GM18508 (cell line): ENCODE measurements around the gene STPG4.
"Not testable (repeated sequence)": the region's sequence is repeated elsewhere in the genome, so short reads cannot be mapped to it uniquely, and the experiment has no call there.

ENCODE experiments used
- ATAC-seq: cut with Tn5 transposase; IDR thresholded peaks from one replicate; pipeline ENCODE4 v1.9.1; 2021; ENCODE audit warnings: moderate number of reproducible peaks; ENCODE audit not compliant: insufficient read depth, unreplicated experiment

The STPG4 gene

GRCh38 chr2:47155091-47155876 is at the start of gene STPG4:
STPG4 (minus strand) TSS chr2:47155308; CDS start chr2:47155251, 57 bp downstream.
- no peak for ATAC-seq

GRCh38 chr2:47204691-47205090 is 49.6 kb upstream of the STPG4 start:
- no peak for ATAC-seq

DNA sequence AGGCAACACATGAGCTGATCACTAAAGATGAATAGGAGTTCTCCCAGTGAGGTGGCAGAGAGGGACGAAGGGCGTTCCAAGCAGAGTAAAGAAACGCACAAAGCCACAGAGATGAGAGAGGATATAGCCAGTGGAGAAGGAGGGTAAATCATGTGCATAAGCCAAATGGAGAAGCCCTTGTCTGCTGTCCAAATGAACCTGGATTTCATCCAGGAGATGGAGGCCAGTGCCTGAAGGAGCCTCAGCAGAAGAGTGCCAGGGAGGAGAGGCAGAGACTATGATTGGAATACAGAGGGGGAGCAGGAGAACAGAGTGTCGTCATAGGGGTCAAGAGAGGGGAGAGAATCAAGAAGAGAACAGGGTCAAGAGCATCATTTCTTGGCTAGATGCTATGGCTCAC is 48.9 kb upstream of the STPG4 start:
- ATAC-seq, result no peak

DNA sequence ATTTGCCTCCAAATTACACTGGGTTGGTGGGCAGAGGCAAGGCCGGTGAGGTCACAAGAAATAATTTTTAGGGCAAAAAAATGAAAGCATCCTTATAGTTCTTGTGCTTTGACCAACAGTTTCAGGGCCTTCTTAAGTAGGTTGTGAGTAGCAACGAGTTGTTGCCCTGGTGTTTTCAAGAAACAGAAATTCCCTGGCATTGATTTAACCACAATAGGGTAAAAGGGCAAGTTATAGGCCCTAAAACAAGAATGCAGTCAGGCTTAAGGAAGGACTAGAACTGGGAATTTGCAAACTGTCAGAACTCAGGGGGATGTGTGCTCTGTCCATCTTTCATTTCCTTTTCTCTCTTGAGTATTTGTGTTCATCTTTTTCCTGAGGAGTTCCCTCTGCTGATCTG is 46.1 kb upstream of the STPG4 start:
- no peak for ATAC-seq

DNA sequence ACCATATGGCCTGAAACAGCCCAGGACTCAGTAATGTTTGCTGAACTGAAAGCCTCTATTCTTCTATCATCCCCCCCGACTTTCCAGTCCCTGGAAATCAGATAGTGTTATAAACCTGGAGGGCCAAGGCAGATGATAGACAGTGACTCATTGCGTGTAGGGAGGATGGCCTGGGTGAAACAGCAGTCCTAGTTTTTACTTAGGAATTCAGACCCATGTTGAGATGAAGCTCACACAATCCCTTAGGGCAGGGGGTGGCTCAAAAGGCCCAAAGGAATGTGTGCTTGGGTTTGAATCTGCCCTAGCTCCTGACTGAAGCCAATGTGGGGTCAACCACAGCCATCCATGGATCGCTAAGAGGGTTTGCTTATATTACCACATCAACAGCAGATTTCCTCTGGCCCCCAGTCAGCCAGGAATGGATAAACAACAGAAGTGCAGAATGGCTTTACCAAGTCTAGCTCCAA is 43.9 kb upstream of the STPG4 start:
- no peak for ATAC-seq

DNA sequence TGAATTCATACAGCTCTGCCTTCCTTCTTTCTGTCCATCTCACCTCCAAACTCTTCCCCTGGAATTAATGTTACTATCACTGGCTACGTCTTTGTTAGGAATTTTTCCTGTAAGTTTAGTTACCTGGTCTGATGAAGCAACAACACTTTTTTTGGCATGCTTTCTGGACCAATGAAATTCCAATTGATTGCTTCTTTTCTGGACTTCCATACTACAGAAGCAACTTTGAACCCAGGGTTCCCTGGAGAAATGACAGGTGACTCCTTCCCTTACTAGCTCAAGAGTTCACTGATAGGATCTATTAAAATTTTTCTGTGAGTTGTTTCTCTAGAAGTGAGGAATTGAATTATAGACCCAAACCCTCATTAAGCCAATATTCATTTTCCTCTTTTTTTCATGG is 41.4 kb upstream of the STPG4 start:
- no peak for ATAC-seq

DNA sequence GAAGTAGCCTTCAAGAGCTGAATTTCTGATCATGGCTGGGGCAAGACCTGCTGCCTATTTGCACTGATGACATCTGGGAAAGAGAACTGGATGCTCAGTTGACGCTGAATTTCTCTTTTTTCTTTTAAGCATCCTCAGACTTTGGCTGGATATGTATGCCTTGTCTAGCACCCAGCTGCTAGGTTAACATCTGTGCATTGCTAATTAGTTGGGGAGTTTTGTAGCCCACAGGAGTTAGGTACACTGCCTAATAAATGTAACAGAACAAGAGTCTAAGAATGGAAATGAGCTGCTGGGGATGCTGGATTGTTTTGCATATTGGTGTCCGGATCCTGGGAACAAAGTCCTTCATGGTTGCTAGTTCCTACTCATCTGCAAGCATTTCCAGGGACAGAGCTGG is 40.9 kb upstream of the STPG4 start:
- no peak for ATAC-seq

DNA sequence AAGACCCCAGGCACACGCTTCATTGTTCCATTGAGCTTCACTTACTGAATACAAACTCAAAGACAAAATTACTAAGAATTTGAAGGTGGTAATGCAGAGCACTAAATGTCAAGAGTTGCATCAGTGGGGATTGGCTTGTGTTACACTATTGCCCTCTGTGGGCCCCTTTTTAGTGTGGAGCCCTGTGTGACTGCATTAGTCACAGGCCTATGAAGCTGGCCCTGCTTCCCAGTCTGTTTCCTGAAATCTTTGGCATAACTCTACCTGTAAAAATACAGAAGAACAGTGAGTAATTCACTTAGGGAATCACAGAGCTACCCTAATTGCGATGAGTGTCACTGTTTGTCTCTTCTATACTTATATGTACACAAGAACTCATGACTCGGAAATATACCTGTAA is 40.0 kb upstream of the STPG4 start:
- no peak for ATAC-seq

DNA sequence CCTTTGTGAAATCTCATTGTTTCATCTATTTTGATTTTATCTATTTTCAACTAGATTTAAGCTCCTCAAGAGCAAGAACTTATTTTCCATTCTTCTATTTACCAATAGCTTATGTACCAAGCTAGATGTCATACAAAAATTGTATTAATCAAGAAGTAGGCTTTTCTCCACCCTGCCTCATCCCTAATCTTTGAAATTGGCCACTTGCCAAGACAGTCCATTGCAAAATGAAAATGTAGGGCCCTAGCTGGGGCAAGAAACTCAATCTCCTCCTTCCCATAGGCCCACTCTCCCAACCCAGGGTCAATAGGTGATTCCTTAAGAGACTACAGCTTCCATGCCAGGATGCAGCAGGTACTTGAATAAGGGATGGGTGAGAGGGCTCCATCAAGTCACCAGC is 39.3 kb upstream of the STPG4 start:
- ATAC-seq, result no peak

GRCh38 chr2:47193607-47194006 is 38.5 kb upstream of the STPG4 start:
- ATAC-seq, result no peak

- ATAC-seq, result no peak
Measured at GRCh38 chr2:47190188-47190881, 35.2 kb upstream of the STPG4 start.

DNA sequence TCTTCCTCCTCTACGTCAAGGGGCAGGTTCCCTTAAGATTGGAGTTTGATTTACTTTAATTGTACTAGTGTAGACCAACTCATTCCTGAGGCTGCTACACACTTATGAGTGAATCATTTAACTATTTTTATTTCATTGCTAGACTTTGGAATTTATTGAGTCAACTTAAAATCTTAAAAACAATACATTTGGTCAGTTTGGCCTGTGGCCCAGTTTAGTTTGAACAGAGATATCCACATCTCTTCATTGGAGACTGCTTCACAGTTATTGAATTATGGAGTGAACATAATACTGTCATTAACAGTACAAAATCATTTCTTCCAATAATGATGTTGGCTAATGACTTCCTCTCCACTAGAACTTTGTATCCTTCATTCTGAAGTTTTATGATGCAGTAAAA is 34.5 kb upstream of the STPG4 start:
- no peak for ATAC-seq

- ATAC-seq, result no peak
Measured at GRCh38 chr2:47187069-47187468, 32.0 kb upstream of the STPG4 start.

- no peak for ATAC-seq
Measured at GRCh38 chr2:47186351-47186750, 31.2 kb upstream of the STPG4 start.

DNA sequence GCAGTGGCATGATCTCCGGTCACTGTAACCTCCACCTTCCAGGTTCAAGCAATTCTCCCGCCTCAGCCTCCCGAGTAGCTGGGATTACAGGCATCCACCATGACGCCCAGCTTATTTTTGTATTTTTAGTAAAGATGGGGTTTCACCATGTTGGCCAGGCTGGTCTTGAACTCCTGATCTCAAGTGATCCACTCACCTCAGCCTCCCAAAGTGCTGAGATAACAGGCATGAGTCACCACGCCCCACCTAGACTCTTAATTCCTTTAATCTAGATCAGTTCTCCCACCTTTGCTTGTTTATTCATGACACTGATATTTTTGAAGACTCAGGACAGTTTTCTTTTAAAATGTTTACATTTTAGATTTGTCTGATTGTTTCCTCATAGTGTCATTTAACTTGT is 30.0 kb upstream of the STPG4 start:
- ATAC-seq, result not testable (repeated sequence)

- ATAC-seq, result no peak
Measured at GRCh38 chr2:47181176-47181575, 26.1 kb upstream of the STPG4 start.

DNA sequence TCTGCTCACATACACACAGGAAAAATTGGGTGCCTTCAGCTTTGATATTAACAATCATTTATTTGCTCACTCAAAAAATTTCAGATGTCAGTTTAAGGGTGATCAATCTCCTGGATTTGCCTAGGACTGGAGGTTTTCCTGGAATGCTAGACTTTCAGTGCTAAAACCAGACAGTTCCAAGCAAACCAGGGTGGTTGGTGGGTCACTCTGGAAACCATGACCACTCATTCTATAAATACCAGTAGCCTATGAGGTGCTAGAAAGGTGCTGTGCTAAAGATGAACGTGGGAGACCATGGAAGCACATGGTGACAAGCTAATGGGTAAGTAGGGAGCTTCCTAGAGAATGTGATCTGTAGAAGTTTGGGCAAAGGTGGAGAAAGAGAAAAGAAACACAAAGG is 25.4 kb upstream of the STPG4 start:
- ATAC-seq, result no peak

DNA sequence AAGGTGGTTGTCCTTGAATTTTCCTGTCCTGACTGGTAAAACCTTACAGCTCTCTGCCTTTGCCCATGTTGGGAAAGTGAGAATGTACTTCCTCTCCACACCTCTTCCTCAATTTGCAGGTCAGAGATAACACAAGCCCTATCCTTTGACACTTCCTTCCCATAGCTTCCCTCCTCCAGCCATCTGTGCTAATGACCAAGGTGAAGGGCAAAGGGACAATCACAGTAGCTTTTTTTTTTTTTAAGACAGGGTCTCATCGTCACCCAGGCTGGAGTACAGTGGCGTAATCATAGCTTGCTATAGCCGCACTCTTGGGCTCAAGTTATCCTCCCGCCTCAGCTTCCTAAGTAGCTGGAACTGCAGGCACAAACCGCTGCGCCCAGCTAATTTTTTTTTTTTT is 24.3 kb upstream of the STPG4 start:
- no peak for ATAC-seq

DNA sequence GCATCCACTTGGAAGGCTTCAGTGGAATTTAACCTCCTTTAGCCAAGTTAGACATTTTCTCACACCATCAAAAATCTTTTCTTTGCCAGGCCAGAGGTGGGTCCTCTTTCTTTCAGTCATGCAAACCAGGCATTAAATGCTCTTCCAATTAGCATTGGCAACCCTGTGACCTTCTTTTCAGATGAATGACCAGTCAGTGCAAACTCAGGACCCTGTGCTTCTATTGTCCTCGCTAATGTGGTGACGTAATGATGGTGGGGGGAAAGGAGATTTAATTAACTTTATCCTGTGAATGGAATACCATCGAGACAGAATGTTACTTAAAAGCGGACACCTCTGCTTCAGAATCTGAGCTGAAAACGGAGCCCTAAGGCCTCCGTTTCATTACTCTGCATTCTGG is 23.2 kb upstream of the STPG4 start:
- no peak for ATAC-seq

GRCh38 chr2:47177043-47177565 is 22.0 kb upstream of the STPG4 start:
- no peak for ATAC-seq

- no peak for ATAC-seq
Measured at GRCh38 chr2:47174733-47175361, 19.7 kb upstream of the STPG4 start.
